Keratinocyte (primary cell): ENCODE results near the gene ACTG1.

ENCODE experiments used
- EZH2 ChIP-seq: IDR thresholded peaks from one replicate; pipeline ENCODE4 v1.6.1; 2012; ENCODE audit warnings: inconsistent platforms, mild to moderate bottlenecking, low read length, moderate library complexity
- TF ChIP-seq, protein P1 (sequence below), 3 experiments: IDR thresholded peaks in 1 of 3; conservative IDR thresholded peaks in 1 of 3; optimal IDR thresholded peaks in 1 of 3; 2 replicates in 2 of 3; 3 replicates in 1 of 3; pipeline versions ENCODE3 to v1.5.1; 2011; ENCODE audit warnings: low read length in 3 of 3, mild to moderate bottlenecking in 3 of 3, moderate library complexity in 2 of 3, control low read depth in 1 of 3, inconsistent platforms in 1 of 3; ENCODE audit not compliant: insufficient read depth in 2 of 3; ENCODE audit errors: extremely low read depth in 1 of 3

DNA sequence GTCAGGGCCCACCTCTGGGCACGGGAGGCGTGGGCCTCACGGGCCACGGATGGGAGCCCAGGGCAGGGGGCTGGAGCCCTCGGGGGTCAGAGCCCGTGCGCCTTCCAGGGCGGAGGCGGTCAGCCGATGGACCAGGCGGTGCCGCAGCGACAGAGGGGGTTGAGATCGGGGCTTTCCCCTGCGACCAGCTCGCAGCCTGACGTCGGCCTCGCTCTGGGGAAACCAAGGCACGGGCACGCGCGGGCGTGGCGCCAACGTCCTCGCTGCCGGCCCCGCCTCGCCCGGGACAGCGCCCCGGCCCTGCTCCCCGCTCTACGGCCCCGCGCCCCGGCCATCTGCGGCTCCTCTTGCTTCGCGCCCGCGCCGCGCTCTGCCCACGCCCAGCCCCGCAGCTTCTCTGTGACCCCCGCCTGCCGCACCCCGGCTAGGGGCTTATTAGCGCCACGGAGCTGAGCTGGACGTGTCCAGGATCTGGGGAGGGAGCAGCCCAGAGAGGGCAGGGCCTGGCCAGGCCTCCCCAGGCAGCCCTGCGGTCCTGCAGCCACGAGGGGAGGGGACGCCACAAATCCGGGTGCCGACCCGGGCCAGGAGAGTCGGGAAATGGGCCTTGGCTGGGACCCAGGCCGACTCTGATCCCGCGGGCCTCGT lies 13.5 kb downstream of the ACTG1 start:
- TF ChIP-seq, protein P1, sequence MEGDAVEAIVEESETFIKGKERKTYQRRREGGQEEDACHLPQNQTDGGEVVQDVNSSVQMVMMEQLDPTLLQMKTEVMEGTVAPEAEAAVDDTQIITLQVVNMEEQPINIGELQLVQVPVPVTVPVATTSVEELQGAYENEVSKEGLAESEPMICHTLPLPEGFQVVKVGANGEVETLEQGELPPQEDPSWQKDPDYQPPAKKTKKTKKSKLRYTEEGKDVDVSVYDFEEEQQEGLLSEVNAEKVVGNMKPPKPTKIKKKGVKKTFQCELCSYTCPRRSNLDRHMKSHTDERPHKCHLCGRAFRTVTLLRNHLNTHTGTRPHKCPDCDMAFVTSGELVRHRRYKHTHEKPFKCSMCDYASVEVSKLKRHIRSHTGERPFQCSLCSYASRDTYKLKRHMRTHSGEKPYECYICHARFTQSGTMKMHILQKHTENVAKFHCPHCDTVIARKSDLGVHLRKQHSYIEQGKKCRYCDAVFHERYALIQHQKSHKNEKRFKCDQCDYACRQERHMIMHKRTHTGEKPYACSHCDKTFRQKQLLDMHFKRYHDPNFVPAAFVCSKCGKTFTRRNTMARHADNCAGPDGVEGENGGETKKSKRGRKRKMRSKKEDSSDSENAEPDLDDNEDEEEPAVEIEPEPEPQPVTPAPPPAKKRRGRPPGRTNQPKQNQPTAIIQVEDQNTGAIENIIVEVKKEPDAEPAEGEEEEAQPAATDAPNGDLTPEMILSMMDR (optimal IDR thresholded peaks at IDR 0.05 in 1 of 3, IDR thresholded peaks at IDR 0.05 in 1 of 3, conservative IDR thresholded peaks at IDR 0.05 in 1 of 3; ENCODE audit: extremely low read depth in 1 of 3, insufficient read depth in 2 of 3, low read length in 3 of 3): no peak
- no peak for TF ChIP-seq EZH2
